ENCODE data around the gene TMEM40.

Gene TMEM40

DNA sequence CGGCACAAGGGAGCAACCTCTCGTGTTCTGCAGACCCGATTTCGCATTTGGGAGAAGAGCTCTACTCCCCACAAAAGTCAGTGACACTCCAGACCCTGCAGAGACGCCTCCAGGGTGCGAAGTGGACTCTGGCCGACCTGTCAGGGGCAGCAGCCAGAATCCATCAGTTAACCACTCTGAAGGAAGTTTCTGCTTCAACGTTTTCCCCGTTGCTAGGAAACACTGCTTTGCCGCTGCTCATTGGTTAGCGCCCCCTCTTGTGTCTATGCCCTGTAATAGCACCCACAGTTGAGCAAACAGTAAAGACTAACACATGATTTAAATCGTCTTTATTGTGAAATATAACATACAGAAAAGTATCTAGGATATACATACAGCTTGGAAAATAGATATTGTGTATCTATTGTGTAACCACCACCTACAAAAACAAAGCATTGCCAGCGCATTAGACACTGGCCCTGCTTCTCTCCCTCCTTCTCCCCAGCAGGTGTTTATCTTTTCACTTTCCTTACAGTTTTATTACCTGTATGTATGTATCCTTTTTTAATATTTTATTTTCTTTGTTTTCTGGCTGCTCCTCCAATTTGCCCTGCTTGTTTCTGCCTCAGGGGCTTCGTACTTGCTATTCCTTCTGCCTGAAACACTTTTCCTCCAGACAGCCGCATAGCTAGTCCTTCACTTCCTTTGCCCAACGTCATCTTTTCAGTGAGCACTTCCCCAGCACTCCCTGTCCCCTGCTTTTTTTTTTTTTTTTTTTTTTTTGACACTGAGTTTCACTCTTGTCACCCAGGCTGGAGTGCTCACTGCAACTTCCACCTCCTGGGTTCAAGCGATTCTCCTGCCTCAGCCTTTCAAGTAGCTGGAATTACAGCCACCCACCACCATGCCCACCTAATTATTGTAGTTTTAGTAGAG is 38.8 kb downstream of the TMEM40 start:
- TF ChIP-seq GATA2 (IDR thresholded peaks at IDR 0.05; ENCODE audit: low read depth, low read length) (no peak), GATA3 (IDR thresholded peaks at IDR 0.05; ENCODE audit: low read depth, low read length) (no peak)

DNA sequence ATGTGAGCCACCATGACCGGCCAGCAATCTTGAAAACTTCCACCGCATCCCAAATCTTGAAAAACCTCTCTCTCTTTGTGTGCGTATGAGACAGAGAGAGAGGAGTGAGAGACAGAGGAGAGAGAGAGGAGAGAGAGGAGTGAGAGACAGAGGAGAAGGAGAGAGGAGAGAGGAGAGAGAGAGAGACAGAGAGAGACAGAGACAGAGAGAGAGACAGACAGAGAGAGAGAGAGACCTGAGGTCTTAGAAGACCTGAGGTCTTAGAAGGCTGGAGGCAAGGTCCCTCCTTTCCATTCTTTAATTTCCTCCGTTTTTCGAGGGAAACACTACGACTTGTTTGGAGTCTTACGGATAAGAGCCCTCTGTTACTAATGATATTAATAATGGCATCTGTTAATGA is 39.5 kb downstream of the TMEM40 start:
- TF ChIP-seq GATA2 (IDR thresholded peaks at IDR 0.05; ENCODE audit: low read depth, low read length) (no peak), GATA3 (IDR thresholded peaks at IDR 0.05; ENCODE audit: low read depth, low read length) (no peak)

DNA sequence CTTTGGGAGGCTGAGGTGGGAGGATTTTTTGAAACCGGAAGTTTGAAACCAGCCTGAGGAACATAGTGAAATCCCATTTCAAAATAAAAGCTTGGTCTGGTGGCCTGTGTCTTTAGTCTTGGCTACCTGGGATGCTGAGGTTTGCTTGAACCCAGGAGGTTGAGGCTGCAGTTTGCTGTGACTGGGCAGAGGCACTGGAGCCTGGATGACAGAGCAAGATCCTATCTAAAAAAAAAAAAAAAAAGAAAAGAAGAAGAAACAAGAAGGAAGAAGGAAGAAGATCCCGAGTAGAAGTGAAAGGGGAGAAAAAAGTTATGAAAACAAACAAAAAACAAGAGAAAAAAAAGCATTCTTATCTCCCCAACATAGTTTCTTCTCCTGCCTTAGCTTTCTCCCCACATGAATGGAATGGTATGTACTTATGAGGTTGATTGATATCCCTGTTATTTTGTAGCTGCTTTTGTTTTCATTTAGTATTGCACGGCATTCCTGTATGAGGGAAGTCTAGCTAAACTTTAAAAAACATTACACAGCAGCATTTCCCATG is 42.4 kb downstream of the TMEM40 start:
- TF ChIP-seq GATA3 (IDR thresholded peaks at IDR 0.05; ENCODE audit: low read depth, low read length) (no peak), GATA2 (IDR thresholded peaks at IDR 0.05; ENCODE audit: low read depth, low read length) (no peak)

DNA sequence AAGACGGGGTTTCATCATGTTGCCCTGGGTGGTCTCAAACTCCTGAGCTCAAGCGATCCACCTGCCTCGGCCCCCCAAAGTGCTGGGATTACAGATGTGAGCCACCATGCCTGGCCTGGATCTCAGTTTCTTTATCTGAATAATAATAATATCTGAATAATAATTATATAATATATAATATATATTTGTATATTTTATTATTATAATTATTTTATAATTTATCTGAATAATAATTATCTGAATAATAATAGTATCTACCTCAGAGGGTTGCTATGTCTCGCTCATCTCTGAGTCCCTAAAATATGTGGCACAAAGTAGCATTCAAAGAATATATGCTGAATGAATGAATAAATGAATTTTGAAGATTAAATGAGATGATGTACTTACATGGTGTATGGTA is 44.8 kb downstream of the TMEM40 start:
- TF ChIP-seq GATA2 (IDR thresholded peaks at IDR 0.05; ENCODE audit: low read depth, low read length) = no peak
- TF ChIP-seq GATA3 (IDR thresholded peaks at IDR 0.05; ENCODE audit: low read depth, low read length) = no peak

DNA sequence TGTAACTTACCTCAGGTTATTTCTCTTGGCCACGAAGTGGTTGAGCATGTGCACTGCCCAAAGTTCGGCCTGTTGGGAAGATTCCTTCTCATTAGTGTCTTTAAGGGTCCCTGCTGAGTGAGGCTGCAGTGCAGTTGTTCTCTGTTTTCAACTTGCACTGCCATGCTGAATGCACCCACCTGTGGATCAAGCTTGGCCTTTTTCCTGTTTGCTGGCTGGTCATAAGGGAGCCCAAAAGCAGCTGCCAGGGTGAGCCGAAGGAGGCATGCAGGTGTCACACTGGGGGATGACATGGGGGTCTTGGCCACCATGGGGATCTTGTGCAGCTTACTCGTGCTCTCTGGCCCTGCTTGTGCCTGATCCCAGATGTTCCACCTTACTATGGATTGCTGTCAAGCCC is 49.0 kb downstream of the TMEM40 start:
- TF ChIP-seq GATA2 (IDR thresholded peaks at IDR 0.05; ENCODE audit: low read depth, low read length) = no peak
- TF ChIP-seq GATA3 (IDR thresholded peaks at IDR 0.05; ENCODE audit: low read depth, low read length) = no peak

DNA sequence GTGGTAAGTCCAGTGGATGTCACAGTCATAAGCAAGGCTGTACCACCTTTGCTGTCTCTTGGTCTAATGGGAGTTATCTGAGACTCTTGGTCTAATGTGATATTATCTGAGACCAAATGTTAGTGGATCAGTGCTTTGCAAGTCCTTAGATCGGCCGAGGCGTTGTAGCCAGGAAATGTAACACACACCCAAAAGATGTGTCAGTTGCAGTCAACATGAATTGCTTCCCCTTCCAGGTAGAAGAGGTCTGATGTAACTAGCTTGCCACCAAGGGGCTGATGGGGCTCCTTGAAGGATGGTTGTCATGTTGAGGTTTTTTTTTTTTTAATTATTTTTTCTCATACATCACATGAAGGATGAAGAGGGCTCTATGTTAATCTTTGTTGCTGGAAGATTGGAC is 49.7 kb downstream of the TMEM40 start:
- no peak for TF ChIP-seq GATA2 (IDR thresholded peaks at IDR 0.05; ENCODE audit: low read depth, low read length)
- TF ChIP-seq GATA3 (IDR thresholded peaks at IDR 0.05; ENCODE audit: low read depth, low read length) = no peak

DNA sequence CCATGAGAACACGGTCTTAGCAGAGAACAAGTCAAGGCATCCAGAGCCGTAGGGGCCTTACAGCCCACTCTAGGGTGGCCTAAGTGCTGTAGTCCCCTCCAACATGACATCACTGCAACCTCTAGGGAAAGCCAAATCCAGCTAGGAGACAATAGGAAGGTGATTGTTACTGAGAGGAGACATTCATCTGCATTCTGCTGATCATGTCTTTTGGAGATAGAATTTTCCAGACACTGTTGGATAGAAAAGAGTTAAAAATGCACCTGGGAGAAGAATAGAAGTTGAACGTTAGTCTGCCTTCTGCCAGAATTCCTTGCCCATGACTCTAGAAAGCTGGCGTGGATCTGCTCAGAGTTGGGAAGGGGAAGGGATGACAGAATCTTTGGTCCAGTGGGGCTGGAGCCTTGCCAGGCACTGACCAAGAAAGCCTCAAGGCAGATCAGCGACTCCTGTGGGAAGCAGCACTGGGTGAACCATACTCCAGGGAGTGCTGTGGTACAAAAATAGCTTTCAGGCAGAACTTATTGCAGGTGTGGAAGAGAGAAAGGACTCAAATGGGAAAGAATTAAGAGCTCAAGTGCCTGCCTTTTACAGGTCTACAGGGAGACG is 50.4 kb downstream of the TMEM40 start:
- TF ChIP-seq GATA3 (IDR thresholded peaks at IDR 0.05; ENCODE audit: low read depth, low read length) = no peak
- no peak for TF ChIP-seq GATA2 (IDR thresholded peaks at IDR 0.05; ENCODE audit: low read depth, low read length)

DNA sequence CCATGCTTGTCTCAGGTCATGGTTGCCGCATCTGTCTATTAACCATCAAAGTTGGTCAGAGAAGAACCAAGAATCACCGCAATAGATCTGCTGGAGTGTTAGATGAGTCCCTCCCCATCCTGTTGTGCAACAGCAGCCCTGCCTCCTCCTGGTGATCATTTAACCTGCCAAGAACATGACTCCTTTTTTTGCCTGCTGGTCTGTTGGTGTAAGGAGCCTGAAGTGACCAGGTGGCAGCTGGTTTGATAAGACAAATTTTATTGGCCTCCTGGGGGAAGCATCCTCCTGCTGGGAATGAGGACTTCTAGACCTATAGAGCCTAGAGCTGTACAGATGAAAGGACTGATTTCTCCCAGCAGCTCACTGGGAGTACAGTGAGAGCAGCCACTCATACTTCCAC is 51.6 kb downstream of the TMEM40 start:
- TF ChIP-seq GATA3 (IDR thresholded peaks at IDR 0.05; ENCODE audit: low read depth, low read length) (no peak), GATA2 (IDR thresholded peaks at IDR 0.05; ENCODE audit: low read depth, low read length) (no peak)

DNA sequence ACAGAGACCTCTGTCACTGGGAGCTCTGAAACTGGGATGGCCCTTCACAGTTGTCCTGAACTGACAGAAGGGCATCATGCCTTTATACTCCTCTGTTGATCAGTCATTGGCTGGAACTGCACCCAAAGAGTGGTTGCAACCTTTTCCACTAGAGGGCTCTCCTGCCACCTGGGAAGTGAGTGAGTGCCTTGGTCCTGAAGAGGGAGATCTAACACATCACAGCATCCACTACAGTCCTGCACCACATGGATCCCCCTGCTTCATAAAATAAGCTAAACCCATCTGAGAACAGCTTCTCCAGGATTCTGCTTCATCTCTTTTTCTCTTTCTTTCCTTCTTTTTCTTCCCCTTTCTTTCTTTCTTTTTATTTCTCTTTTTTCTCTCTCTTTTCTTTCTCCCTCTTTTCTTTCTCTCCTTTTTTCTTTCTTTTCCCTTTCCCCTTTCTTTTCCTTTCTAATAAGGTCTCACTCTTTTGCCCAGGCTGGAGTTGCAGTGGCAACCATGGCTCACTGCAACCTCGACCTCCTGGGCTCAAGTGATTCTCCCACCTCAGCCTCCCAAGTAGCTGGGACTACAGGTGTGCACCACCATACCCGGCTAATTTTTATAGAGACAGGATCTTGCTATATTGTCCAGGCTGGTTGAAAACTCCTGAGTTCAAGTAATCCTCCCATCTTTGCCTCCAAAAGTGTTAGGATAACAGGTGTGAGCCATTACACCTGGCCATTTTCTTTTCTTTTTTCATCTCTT is 52.4 kb downstream of the TMEM40 start:
- no peak for TF ChIP-seq GATA2 (IDR thresholded peaks at IDR 0.05; ENCODE audit: low read depth, low read length)
- no peak for TF ChIP-seq GATA3 (IDR thresholded peaks at IDR 0.05; ENCODE audit: low read depth, low read length)

DNA sequence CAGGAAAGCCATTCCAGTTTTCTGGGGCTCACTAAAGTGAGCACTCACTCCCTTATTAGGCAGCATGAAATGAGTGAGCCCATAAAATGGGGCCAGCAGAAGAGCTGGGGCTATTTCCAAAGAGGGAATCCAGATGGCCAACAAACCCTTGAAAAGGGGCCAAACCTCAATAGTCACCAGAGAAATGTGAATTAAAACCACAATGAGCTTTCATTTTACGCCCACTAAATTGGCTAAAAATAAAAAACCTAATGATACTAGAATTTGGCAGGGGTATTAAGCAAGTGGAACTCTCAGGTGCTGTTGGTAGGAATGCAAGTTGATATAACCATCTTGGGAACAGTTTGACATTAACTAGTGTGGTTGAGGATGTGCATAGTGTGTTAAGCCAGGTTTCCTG is 53.1 kb downstream of the TMEM40 start:
- TF ChIP-seq GATA2 (IDR thresholded peaks at IDR 0.05; ENCODE audit: low read depth, low read length) (no peak), GATA3 (IDR thresholded peaks at IDR 0.05; ENCODE audit: low read depth, low read length) (no peak)

DNA sequence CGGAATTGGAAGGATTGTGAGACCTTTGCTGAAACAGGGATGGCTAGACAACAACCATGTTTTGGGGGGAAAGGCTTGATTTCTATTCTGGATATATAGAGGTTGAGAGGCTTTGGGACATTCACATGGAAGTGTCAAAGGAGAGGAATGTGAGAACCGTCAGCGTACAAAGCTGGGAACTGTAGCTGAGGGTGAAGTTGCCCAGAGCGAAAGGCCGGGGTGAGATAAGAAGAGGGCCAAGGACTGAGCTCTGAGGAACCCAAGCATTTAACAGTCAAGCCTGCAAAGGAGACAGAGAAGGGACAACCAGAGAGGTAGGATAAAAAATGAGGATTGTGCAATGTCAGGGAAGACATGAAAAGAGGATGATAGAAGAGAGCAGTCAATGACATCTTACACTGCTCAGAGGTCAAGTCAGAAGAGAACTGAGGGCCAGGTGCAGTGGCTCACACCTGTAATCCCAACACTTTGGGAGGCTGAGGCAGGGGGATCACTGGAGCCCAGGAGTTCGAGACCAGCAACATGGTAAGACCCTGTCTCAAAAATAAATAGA is 53.6 kb downstream of the TMEM40 start:
- TF ChIP-seq GATA2 (IDR thresholded peaks at IDR 0.05; ENCODE audit: low read depth, low read length) (no peak), GATA3 (IDR thresholded peaks at IDR 0.05; ENCODE audit: low read depth, low read length) (no peak)

DNA sequence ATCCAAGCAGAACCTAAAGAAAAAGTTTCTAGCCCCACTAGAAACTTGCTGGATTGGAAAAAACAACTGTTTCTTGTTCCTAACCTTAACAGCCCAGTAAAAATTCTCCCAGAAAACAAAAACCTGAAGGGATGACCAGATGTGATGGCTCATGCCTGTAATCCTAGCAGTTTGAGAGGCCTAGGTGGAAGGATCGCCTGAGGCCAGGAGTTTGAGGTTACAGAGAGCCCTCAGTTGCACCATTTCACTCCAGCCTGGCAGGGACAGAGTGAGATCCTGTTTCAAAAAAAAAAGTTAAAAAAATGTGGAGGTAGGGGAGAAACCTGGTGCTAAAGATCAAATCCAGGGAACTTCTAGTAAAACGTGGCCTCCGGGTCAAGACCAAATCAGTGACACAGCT is 56.6 kb downstream of the TMEM40 start:
- TF ChIP-seq GATA3 (IDR thresholded peaks at IDR 0.05; ENCODE audit: low read depth, low read length) (no peak), GATA2 (IDR thresholded peaks at IDR 0.05; ENCODE audit: low read depth, low read length) (no peak)

DNA sequence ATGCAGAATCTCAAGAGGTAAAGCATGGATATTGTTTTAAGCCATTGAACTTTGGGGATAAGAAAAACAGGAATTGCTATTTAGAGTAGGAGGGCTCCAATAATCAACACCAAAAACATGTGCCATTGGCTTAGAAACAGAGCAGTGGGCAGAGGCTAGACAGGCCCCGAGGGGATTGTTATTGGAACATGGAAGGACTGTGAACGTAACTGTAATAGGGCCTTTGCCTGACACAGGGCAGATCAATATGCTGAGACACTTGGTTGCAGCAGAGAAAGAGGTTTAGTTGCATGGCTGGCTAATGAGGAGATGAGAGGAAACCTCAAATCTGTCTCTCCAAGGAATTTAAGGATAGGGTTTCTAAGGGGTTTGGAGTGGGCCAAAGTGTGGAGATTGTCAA is 58.3 kb downstream of the TMEM40 start:
- no peak for TF ChIP-seq GATA3 (IDR thresholded peaks at IDR 0.05; ENCODE audit: low read depth, low read length)
- TF ChIP-seq GATA2 (IDR thresholded peaks at IDR 0.05; ENCODE audit: low read depth, low read length) = no peak

DNA sequence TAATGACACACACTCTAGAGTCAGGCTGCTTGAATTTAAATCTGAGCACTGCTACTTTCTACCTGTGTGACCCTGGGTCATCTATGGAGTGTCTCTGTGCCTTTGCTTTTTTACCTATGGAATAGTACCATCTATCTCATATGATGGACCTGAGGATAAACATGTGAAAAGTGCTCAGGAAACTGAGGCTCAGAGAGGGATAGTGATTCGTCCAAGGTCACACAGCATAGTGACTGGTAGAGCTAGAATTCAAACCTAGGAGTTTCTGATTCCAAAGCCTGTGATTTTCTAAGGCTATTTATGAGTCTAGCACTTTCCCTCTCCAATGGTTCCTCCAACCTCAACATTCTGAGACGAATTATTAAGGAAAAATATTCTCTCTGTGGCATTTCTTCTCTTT is 63.1 kb downstream of the TMEM40 start:
- TF ChIP-seq GATA2 (IDR thresholded peaks at IDR 0.05; ENCODE audit: low read depth, low read length) (no peak), GATA3 (IDR thresholded peaks at IDR 0.05; ENCODE audit: low read depth, low read length) (no peak)
